H9 (cell line): ENCODE measurements around the gene FHIT. TPM values are rescaled to one million over a fixed set of nuclear protein-coding genes. Genes with fewer than 3 reads are reported as not detected.

ENCODE experiments used
- DNase-seq: peaks from one replicate; pipeline ENCODE4 v3.0.0-alpha.2; 2017
- H2AFZ ChIP-seq: one replicate; pipeline ENCODE4 v1.6.1; 2013; ENCODE audit warnings: mild to moderate bottlenecking, low read length, control low read depth, moderate library complexity
- H2AK5ac ChIP-seq: 2 replicates; pipeline ENCODE4 v1.6.1; 2013; ENCODE audit warnings: low read length, control low read depth, mixed read lengths; ENCODE audit not compliant: insufficient read length
- H2BK120ac ChIP-seq: one replicate; pipeline ENCODE4 v1.6.1; 2013; ENCODE audit warnings: low read depth, mild to moderate bottlenecking, low read length, control low read depth, inconsistent platforms; ENCODE audit not compliant: poor library complexity, severe bottlenecking
- H2BK12ac ChIP-seq: 2 replicates; pipeline ENCODE4 v1.6.1; 2013; ENCODE audit warnings: low read length, control low read depth, mixed read lengths, low read depth; ENCODE audit not compliant: insufficient read length
- H2BK15ac ChIP-seq: 2 replicates; pipeline ENCODE4 v1.6.1; 2013; ENCODE audit warnings: low read depth, low read length, control low read depth
- H2BK20ac ChIP-seq: one replicate; pipeline ENCODE4 v1.6.1; 2013; ENCODE audit warnings: low read depth, mild to moderate bottlenecking, low read length, control low read depth, inconsistent platforms; ENCODE audit not compliant: poor library complexity, severe bottlenecking
- H2BK5ac ChIP-seq: 2 replicates; pipeline ENCODE4 v1.6.1; 2013; ENCODE audit warnings: low read length, control low read depth, mixed read lengths; ENCODE audit not compliant: insufficient read length
- H3K14ac ChIP-seq: 2 replicates; pipeline ENCODE4 v1.6.1; 2013; ENCODE audit warnings: low read length, control low read depth; ENCODE audit not compliant: insufficient read depth
- H3K18ac ChIP-seq: 2 replicates; pipeline ENCODE4 v1.6.1; 2013; ENCODE audit warnings: low read depth, mild to moderate bottlenecking, mixed read lengths, low read length, control low read depth; ENCODE audit not compliant: insufficient read length
- H3K23ac ChIP-seq: 2 replicates; pipeline ENCODE4 v1.6.1; 2013; ENCODE audit warnings: low read length, control low read depth, mixed read lengths, low read depth; ENCODE audit not compliant: insufficient read length
- H3K23me2 ChIP-seq: 2 replicates; pipeline ENCODE4 v1.6.1; 2013; ENCODE audit warnings: low read depth, mild to moderate bottlenecking, mixed read lengths, low read length, control low read depth; ENCODE audit not compliant: insufficient read length, poor library complexity, severe bottlenecking
- H3K27ac ChIP-seq: 2 replicates; pipeline ENCODE4 v1.5.1; 2013; ENCODE audit warnings: low read length, control low read depth, mixed read lengths, low read depth; ENCODE audit not compliant: insufficient read length
- H3K27me3 ChIP-seq: 2 replicates; pipeline ENCODE4 v1.6.1; 2013; ENCODE audit warnings: low read length, control low read depth, inconsistent platforms; ENCODE audit not compliant: insufficient read depth
- H3K4ac ChIP-seq: 2 replicates; pipeline ENCODE4 v1.6.1; 2013; ENCODE audit warnings: low read depth, mild to moderate bottlenecking, control low read depth, inconsistent platforms, low read length, moderate library complexity
- H3K4me1 ChIP-seq: 2 replicates; pipeline ENCODE4 v1.6.1; 2013; ENCODE audit warnings: low read length, control low read depth, inconsistent platforms; ENCODE audit not compliant: insufficient read depth
- H3K4me2 ChIP-seq: 2 replicates; pipeline ENCODE4 v1.6.1; 2013; ENCODE audit warnings: low read length, control low read depth, mixed read lengths; ENCODE audit not compliant: insufficient read length, insufficient read depth
- H3K56ac ChIP-seq: 2 replicates; pipeline ENCODE4 v1.6.1; 2013; ENCODE audit warnings: low read depth, mild to moderate bottlenecking, mixed read lengths, low read length, control low read depth; ENCODE audit not compliant: insufficient read length
- H3K79me1 ChIP-seq: 2 replicates; pipeline ENCODE4 v1.6.1; 2013; ENCODE audit warnings: low read depth, mild to moderate bottlenecking, moderate library complexity, low read length, control low read depth, inconsistent platforms; ENCODE audit not compliant: insufficient read depth, poor library complexity, severe bottlenecking
- H3K79me2 ChIP-seq: 2 replicates; pipeline ENCODE4 v1.6.1; 2013; ENCODE audit warnings: low read length, control low read depth, inconsistent platforms; ENCODE audit not compliant: insufficient read depth
- H3K9ac ChIP-seq: 2 replicates; pipeline ENCODE4 v1.6.1; 2013; ENCODE audit warnings: low read length, control low read depth, mixed read lengths; ENCODE audit not compliant: insufficient read length; ENCODE audit errors: extremely low read depth
- H3K9me3 ChIP-seq: one replicate; pipeline ENCODE4 v1.6.1; 2013; ENCODE audit warnings: low read depth, low read length, inconsistent platforms; ENCODE audit not compliant: control insufficient read depth
- H3T11ph ChIP-seq: one replicate; pipeline ENCODE4 v1.6.1; 2013; ENCODE audit warnings: mild to moderate bottlenecking, low read length, control low read depth, inconsistent platforms
- H4K20me1 ChIP-seq: one replicate; pipeline ENCODE4 v1.6.1; 2013; ENCODE audit not compliant: control insufficient read depth, insufficient read length, insufficient read depth
- H4K5ac ChIP-seq: 2 replicates; pipeline ENCODE4 v1.6.1; 2013; ENCODE audit warnings: low read depth, mild to moderate bottlenecking, mixed read lengths, low read length, control low read depth; ENCODE audit not compliant: insufficient read length
- H4K8ac ChIP-seq: replicated peaks from 2 replicates; pipeline ENCODE4 v1.6.1; 2013; ENCODE audit warnings: low read length, control low read depth, mixed read lengths, low read depth; ENCODE audit not compliant: insufficient read length
- H4K91ac ChIP-seq: 2 replicates; pipeline ENCODE4 v1.6.1; 2013; ENCODE audit warnings: low read depth, mild to moderate bottlenecking, moderate library complexity, mixed read lengths, low read length, control low read depth; ENCODE audit not compliant: insufficient read length
- H3K27ac Mint-ChIP-seq, 3 experiments: 2 replicates in 2 of 3; 3 replicates in 1 of 3; pipeline ENCODE4 v1.8.0; 2020 to 2021; ENCODE audit warnings: mixed read lengths in 3 of 3, mild to moderate bottlenecking in 1 of 3, moderate library complexity in 1 of 3
- H3K27me3 Mint-ChIP-seq: 2 replicates; pipeline ENCODE4 v1.8.0; 2021; ENCODE audit warnings: low read depth, mild to moderate bottlenecking, moderate library complexity, mixed read lengths
- H3K36me3 Mint-ChIP-seq, 3 experiments: 2 replicates in 2 of 3; 3 replicates in 1 of 3; pipeline ENCODE4 v1.8.0; 2020 to 2021; ENCODE audit warnings: low read depth in 3 of 3, mixed read lengths in 3 of 3; ENCODE audit not compliant: insufficient read depth in 1 of 3
- H3K4me1 Mint-ChIP-seq, 2 experiments: 2 replicates each; pipeline ENCODE4 v1.8.0; 2020; ENCODE audit warnings: mixed read lengths in 2 of 2
- H3K4me3 Mint-ChIP-seq, 2 experiments: 2 replicates in 1 of 2; 3 replicates in 1 of 2; pipeline ENCODE4 v1.8.0; 2020 to 2021; ENCODE audit warnings: mild to moderate bottlenecking in 2 of 2, mixed read lengths in 2 of 2, moderate library complexity in 1 of 2
- H3K9me3 Mint-ChIP-seq, 2 experiments: 2 replicates in 1 of 2; 3 replicates in 1 of 2; pipeline ENCODE4 v1.8.0; 2020; ENCODE audit warnings: mild to moderate bottlenecking in 2 of 2, mixed read lengths in 2 of 2, moderate library complexity in 1 of 2
- WGBS: extraction: QIAGEN DNeasy Blood & Tissue Kit; methylation state at CpG from one replicate; pipeline ENCODE4 v1.1.7; 2013; ENCODE audit warnings: missing lambda C conversion rate, low lambda C conversion rate, mixed read lengths; ENCODE audit not compliant: insufficient read length; ENCODE audit errors: extremely low coverage; 5-methylcytosine and 5-hydroxymethylcytosine counted together
- total RNA-seq: library from RNA; stranded (reverse); gene quantifications from 2 replicates; pipeline ENCODE4 v1.2.1, GENCODE V29; 2021
- TF ChIP-seq, protein P1 (sequence below): fragments of 200-600 bp; sonication (generic); conservative IDR thresholded peaks from 3 replicates; pipeline ENCODE4 v1.8.0; 2021; ENCODE audit warnings: antibody characterized with exemption, mild to moderate bottlenecking

FHIT gene
- total RNA-seq, 1 experiment from 2014 or later, result 3.0 TPM

DNA sequence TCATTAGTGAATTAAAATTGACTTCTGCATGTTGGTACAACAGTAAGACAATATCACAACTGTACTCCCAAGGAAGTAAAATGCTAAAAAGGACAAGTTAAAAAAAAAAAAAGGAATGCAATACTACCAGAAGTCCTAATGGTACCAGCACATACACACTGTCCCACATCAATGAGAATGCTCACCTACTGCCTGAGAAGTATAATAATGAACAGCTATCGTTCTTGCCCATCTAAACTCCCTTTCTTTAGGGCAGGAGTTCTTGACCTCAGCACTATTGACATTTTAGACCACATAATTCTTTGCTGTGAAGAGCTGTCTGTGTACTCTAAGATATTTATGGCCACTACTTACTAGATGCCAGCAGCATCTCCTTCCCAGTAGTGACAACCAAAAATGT, 651.7 kb downstream of the FHIT start:
- TF ChIP-seq, protein P1, sequence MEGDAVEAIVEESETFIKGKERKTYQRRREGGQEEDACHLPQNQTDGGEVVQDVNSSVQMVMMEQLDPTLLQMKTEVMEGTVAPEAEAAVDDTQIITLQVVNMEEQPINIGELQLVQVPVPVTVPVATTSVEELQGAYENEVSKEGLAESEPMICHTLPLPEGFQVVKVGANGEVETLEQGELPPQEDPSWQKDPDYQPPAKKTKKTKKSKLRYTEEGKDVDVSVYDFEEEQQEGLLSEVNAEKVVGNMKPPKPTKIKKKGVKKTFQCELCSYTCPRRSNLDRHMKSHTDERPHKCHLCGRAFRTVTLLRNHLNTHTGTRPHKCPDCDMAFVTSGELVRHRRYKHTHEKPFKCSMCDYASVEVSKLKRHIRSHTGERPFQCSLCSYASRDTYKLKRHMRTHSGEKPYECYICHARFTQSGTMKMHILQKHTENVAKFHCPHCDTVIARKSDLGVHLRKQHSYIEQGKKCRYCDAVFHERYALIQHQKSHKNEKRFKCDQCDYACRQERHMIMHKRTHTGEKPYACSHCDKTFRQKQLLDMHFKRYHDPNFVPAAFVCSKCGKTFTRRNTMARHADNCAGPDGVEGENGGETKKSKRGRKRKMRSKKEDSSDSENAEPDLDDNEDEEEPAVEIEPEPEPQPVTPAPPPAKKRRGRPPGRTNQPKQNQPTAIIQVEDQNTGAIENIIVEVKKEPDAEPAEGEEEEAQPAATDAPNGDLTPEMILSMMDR, result no peak
- Histone ChIP-seq H2AK5ac (no peak overlapping the region), H3K14ac (no peak overlapping the region), H3K23ac (no peak overlapping the region), H3K79me2 (no peaks in the 10 kb centered on the region), H2BK20ac (no peak overlapping the region), H3K4ac (no peak overlapping the region), H4K8ac (no peak overlapping the region), H3K23me2 (no peaks in the 10 kb centered on the region), H3K4me2 (no peak overlapping the region), H4K20me1 (no peaks in the 10 kb centered on the region), H2BK12ac (no peak overlapping the region), H2AFZ (no peak overlapping the region), H3K4me1 (no peaks in the 10 kb centered on the region), H3T11ph (no peak overlapping the region), H4K5ac (no peak overlapping the region), H3K56ac (no peak overlapping the region), H3K79me1 (no peaks in the 10 kb centered on the region), H2BK5ac (no peak overlapping the region), H3K9me3 (no peaks in the 10 kb centered on the region), H3K18ac (no peak overlapping the region), H3K9ac (no peak overlapping the region), H2BK120ac (no peak overlapping the region), H2BK15ac (no peak overlapping the region), H3K27me3 (no peaks in the 10 kb centered on the region), H4K91ac (no peak overlapping the region), H3K27ac (no peak overlapping the region)
- Mint-ChIP-seq H3K9me3 (no peaks in the 10 kb centered on the region), H3K27me3 (no peaks in the 10 kb centered on the region), H3K27ac (no peak overlapping the region), H3K4me1 (peaks cover 21 to 26% of the 10 kb centered on the region in 2 experiments), H3K4me3 (no peak overlapping the region), H3K36me3 (no peaks in the 10 kb centered on the region)
- no CpG with 5 or more reads among the region's 1 CpG for WGBS
- DNase-seq, result no peak
